Measurements from ENCODE around the gene TRMT44. TPM values are rescaled to one million over a fixed set of nuclear protein-coding genes. Genes with fewer than 3 reads are reported as not detected.
A peak's percentile ranks its signal among the peaks of the same experiment; 100 is the strongest.

Gene TRMT44
- total and polyA plus RNA-seq, 2 of the 13 experiments (the other 11 are each of a cell fraction or from before 2014, with no cell fraction given): 5.8 to 8.6 TPM

- no peak overlapping the region for H3K4me2 ChIP-seq (ENCODE audit: low read depth, low read length)
- ChIA-PET POLR2A (no interaction called here), CTCF (ENCODE audit: low intra/inter-chr PET ratio, low total read pairs) (no interaction called here)
- H4K20me1 ChIP-seq (ENCODE audit: insufficient read depth, low read length): no peaks in the 10 kb centered on the region
- H3K79me2 ChIP-seq (ENCODE audit: insufficient read depth, low read length): no peaks in the 10 kb centered on the region
- ATAC-seq: no peak
- peak; percentile 33; the same call in 1 of the 2 replicates for TF ChIP-seq ZNF629 (CRISPR knock-in tag; conservative IDR thresholded peaks at IDR 0.05)
- TF ChIP-seq ZSCAN9 (CRISPR knock-in tag; IDR thresholded peaks at IDR 0.05; ENCODE audit: borderline replicate concordance): no peak
- no peak for TF ChIP-seq GZF1 (CRISPR knock-in tag; IDR thresholded peaks at IDR 0.05)
- no peak for TF ChIP-seq ZNF276 (CRISPR knock-in tag; IDR thresholded peaks at IDR 0.05; ENCODE audit: low read depth)
- TF ChIP-seq ZBTB43 (CRISPR knock-in tag; conservative IDR thresholded peaks at IDR 0.05): no peak
- no peak for TF ChIP-seq GLMP (CRISPR knock-in tag; IDR thresholded peaks at IDR 0.05; ENCODE audit: borderline replicate concordance)
- TF ChIP-seq ZNF792 (CRISPR knock-in tag; IDR thresholded peaks at IDR 0.05): no peak
- TF ChIP-seq ZNF724P (CRISPR knock-in tag; IDR thresholded peaks at IDR 0.05; ENCODE audit: borderline replicate concordance): no peak
- H3K4me3 ChIP-seq (replicated peaks in 1 of 3; ENCODE audit: insufficient read depth in 1 of 3, low read depth in 2 of 3, low read length in 3 of 3): no peak overlapping the region
- H3K4me1 ChIP-seq (ENCODE audit: insufficient read depth, low read length): no peaks in the 10 kb centered on the region
- BruUV-seq (replicated peaks): no TSS peak
- no peak overlapping the region for H3K9ac ChIP-seq (ENCODE audit: insufficient read depth, low read depth, low read length)
- no peaks in the 10 kb centered on the region for H3K36me3 ChIP-seq (replicated peaks in 1 of 2; ENCODE audit: control insufficient read depth in 1 of 2, insufficient read depth in 2 of 2, low read length in 2 of 2)
- no peaks in the 10 kb centered on the region for H3K9me3 ChIP-seq (ENCODE audit: low read length)
- H3K27me3 ChIP-seq (ENCODE audit: control insufficient read depth in 1 of 2, insufficient read depth in 2 of 2, low read length in 2 of 2): peaks cover 9 to 37% of the 10 kb centered on the region in 2 experiments; a peak in 4 of 5 replicates
- H2AFZ ChIP-seq (ENCODE audit: low read length): no peak overlapping the region
- DNase-seq (ENCODE audit: low spot score): no peak
- in situ Hi-C loops (cut with HindIII; ENCODE audit: extremely low pct_ligation_motif_present, low pct_unique_long_range_greater_than_20kb) (no loop called here), intact Hi-C loops (cut with micrococcal nuclease; ENCODE audit: unreplicated experiment) (no loop called here)
- 71% methylated on average over 14 of the region's 24 CpGs for WGBS (ENCODE audit: low lambda C conversion rate)
- no peak for FAIRE-seq
- no peak overlapping the region for H3K27ac ChIP-seq (ENCODE audit: extremely low read length, insufficient read depth, low read length)
Measured at GRCh38 chr4:8509311-8509950, 68.9 kb downstream of the TRMT44 start.
